GM18520 (cell line): Measurements from ENCODE around the gene ZNRF2.

Experiments used
- ATAC-seq: cut with Tn5 transposase; IDR thresholded peaks from one replicate; pipeline ENCODE4 v1.9.1; 2021; ENCODE audit not compliant: unreplicated experiment

The ZNRF2 gene

DNA sequence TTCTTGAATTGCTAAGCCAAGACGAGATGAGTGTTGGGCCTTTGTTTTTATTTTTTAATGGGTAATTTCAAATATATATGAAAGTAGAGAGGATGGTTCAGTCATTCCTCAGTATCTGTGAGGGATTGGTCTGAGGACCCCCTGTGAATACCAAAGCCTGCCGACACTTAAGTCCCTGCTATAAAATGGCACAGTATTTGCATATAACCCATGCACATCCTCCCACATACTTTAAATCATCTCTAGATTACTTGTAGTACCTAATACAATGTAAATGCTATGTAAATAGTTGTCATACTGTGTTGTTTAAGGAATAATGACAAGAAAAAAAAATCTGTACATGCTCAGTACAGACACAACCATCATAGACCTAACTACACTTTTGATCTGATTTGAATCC lies 120.8 kb downstream of the ZNRF2 start:
- ATAC-seq: no peak

DNA sequence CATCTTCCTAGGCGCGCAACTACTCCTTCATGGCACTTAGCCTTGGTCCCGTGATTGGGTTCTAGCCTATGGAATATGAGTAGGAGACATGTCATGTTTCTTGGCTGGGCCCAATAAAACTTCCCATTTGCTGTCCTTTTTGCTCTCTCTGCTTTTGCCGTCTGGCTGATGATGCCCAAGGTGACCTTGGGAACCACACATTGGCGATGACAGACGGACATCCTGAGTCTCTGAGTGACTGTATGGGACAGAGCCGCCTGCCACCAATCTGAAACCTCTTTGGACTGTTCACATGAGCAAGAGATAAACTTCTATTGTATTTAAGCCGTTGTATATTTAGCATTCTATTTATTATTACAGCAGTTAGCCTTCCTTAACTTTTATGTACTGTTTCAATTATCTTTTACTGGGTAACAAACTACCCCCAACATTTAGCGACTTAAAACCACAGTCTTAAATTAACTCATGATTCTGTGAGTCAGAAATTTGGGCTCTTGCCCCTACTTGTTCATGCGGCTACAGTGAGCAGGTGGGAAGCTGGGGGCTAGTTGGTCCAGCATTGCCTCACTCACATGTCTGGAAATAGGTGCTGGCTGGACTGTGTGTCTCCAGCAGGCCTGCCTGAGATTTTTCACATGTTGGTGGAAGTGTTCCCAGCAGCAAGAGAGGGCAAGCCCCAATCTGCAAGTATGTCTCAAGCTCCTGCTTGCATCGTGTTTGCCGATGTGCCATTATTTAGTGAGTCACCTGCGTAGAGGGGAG lies 122.4 kb downstream of the ZNRF2 start:
- ATAC-seq: no peak

- ATAC-seq: no peak
Measured at GRCh38 chr7:30411173-30411572, 126.8 kb downstream of the ZNRF2 start.

GRCh38 chr7:30411897-30412296 lies 127.5 kb downstream of the ZNRF2 start:
- no peak for ATAC-seq

- ATAC-seq: no peak
Measured at GRCh38 chr7:30412782-30413504, 128.5 kb downstream of the ZNRF2 start.

DNA sequence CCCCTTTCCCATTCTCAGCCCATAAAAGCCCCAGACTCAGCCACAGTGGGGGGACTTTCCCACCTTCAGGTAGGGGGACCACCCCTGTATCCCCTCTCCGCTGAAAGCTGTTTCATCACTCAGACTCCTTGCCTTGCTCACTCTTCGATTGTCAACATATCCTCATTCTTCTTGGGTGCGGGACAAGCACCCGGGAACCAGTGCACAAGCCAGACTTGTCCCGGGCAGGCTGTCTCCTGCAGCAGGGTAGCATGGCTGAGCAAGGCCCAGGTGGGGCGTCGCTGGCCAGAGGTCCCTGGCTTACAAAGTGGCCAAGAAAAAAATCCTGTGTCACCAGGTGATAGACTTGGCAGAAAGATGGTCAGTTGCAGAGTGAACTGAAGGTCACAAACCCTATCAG lies 129.5 kb downstream of the ZNRF2 start:
- ATAC-seq: no peak
